GM12878 (cell line): ENCODE measurements around the gene TOM1L2. TPM values are rescaled to one million over a fixed set of nuclear protein-coding genes. Genes with fewer than 3 reads are reported as not detected.
A peak's percentile ranks its signal among the peaks of the same experiment; 100 is the strongest.

Experiments
- ATF3 ChIP-seq: IDR thresholded peaks from 2 replicates; pipeline ENCODE4 v1.6.1; 2011; ENCODE audit warnings: low read depth, mild to moderate bottlenecking, low read length, moderate library complexity, borderline replicate concordance; ENCODE audit errors: extremely low read depth
- BCL11A ChIP-seq: IDR thresholded peaks from 2 replicates; pipeline ENCODE4 v1.6.1; 2011; ENCODE audit warnings: low read depth, low read length
- CEBPB ChIP-seq, 2 experiments: fragments of 150-350 bp in 1 of 2; IDR thresholded peaks; 2 replicates each; pipeline ENCODE4 v1.6.1; 2012 to 2014; ENCODE audit warnings: low read depth in 2 of 2, low read length in 2 of 2, borderline replicate concordance in 1 of 2, inconsistent platforms in 1 of 2
- E2F8 ChIP-seq: fragments of 450-650 bp; IDR thresholded peaks from 2 replicates; pipeline ENCODE4 v1.6.1; 2018; ENCODE audit warnings: mild to moderate bottlenecking, low read depth, moderate library complexity; ENCODE audit not compliant: partially characterized antibody
- EGR1 ChIP-seq, 2 experiments: IDR thresholded peaks; 1 replicate in 1 of 2; 2 replicates in 1 of 2; pipeline ENCODE4 v1.6.1; 2011 to 2012; ENCODE audit warnings: low read depth in 2 of 2, low read length in 2 of 2, borderline replicate concordance in 1 of 2, mild to moderate bottlenecking in 1 of 2, moderate library complexity in 1 of 2
- ESRRA ChIP-seq: IDR thresholded peaks from 2 replicates; pipeline ENCODE4 v1.6.1; 2012; ENCODE audit warnings: mild to moderate bottlenecking, low read length, improper control_type of control experiment
- IKZF1 ChIP-seq: fragments of 450-650 bp; conservative IDR thresholded peaks from 2 replicates; pipeline ENCODE4 v1.6.1; 2017; ENCODE audit warnings: antibody characterized with exemption, mild to moderate bottlenecking
- IRF3 ChIP-seq: fragments of 450-650 bp; IDR thresholded peaks from 2 replicates; pipeline ENCODE4 v1.6.1; 2014; ENCODE audit warnings: mild to moderate bottlenecking
- IRF5 ChIP-seq: fragments of 450-650 bp; IDR thresholded peaks from 2 replicates; pipeline ENCODE4 v1.6.1; 2017; ENCODE audit warnings: borderline replicate concordance
- MTA2 ChIP-seq: fragments of 450-650 bp; IDR thresholded peaks from 2 replicates; pipeline ENCODE4 v1.6.1; 2016; ENCODE audit warnings: low read depth, mild to moderate bottlenecking, moderate library complexity
- PRDM15 ChIP-seq: fragments of 450-650 bp; formaldehyde crosslinking; IDR thresholded peaks from 2 replicates; pipeline ENCODE4 v1.4.0; 2020; ENCODE audit warnings: mild to moderate bottlenecking, moderate library complexity
- RELA ChIP-seq: fragments of 450-650 bp; IDR thresholded peaks from 2 replicates; pipeline ENCODE4 v1.8.0; 2014; ENCODE audit warnings: borderline replicate concordance; ENCODE audit not compliant: partially characterized antibody
- SIN3A ChIP-seq: IDR thresholded peaks from 2 replicates; pipeline ENCODE4 v1.6.1; 2012; ENCODE audit warnings: low read depth, low read length, improper control_type of control experiment
- SIX5 ChIP-seq: IDR thresholded peaks from 2 replicates; pipeline ENCODE4 v1.6.1; 2011; ENCODE audit warnings: mild to moderate bottlenecking, low read depth, low read length, moderate library complexity; ENCODE audit not compliant: severe bottlenecking
- SP1 ChIP-seq: IDR thresholded peaks from one replicate; pipeline ENCODE4 v1.6.1; 2011; ENCODE audit warnings: low read depth, low read length
- ZBED1 ChIP-seq: IDR thresholded peaks from 2 replicates; pipeline ENCODE4 v1.6.1; 2016; ENCODE audit warnings: borderline replicate concordance
- ZNF24 ChIP-seq: fragments of 450-650 bp; IDR thresholded peaks from 2 replicates; pipeline ENCODE4 v1.6.1; 2017; ENCODE audit warnings: antibody characterized with exemption, mild to moderate bottlenecking
- ZNF622 ChIP-seq: fragments of 450-650 bp; IDR thresholded peaks from 2 replicates; pipeline ENCODE4 v1.6.1; 2017; ENCODE audit warnings: mild to moderate bottlenecking, inconsistent platforms
- polyA plus RNA-seq, 11 experiments: library from polyadenylated mRNA; depleted of rRNA in 4 of 11; unstranded in 6 of 11; stranded (reverse) in 5 of 11; fragments of >200 nt; fragmentation: Nextera tagmentation in 4 of 11; fragmentation: Illumina TruSeq in 1 of 11; extraction: Ambion mirVana in 4 of 11; extraction: Trizol in 1 of 11; gene quantifications; 1 replicate in 1 of 11; 2 replicates in 10 of 11; pipeline versions ENCODE4 v1.2.1 to v1.2.3, GENCODE V29; 2011 to 2016; ENCODE audit warnings: inconsistent platforms in 2 of 11, missing spikeins in 2 of 11, low read depth in 1 of 11
- total RNA-seq, 4 experiments: library from RNA; depleted of rRNA in 3 of 4; stranded (reverse); fragments of >200 nt in 3 of 4; fragmentation: Illumina TruSeq in 1 of 4; extraction: Trizol in 1 of 4; gene quantifications; 2 replicates each; pipeline versions ENCODE4 v1.2.1 to v1.2.3, GENCODE V29; 2013 to 2021

The TOM1L2 gene
- total and polyA plus RNA-seq, 10 of the 15 experiments (the other 5 are each of a cell fraction or from before 2014, with no cell fraction given), result 0.19 to 19.2 (median 8.1) TPM

- no peak for TF ChIP-seq CEBPB (IDR thresholded peaks at IDR 0.05; ENCODE audit: borderline replicate concordance in 1 of 2, low read depth in 2 of 2, low read length in 2 of 2)
- no peak for TF ChIP-seq SIN3A
- TF ChIP-seq ZNF622, result no peak
- no peak for TF ChIP-seq IRF3
- no peak; the same call in 1 of the 2 replicates for TF ChIP-seq IKZF1
- no peak for TF ChIP-seq ESRRA
- TF ChIP-seq IRF5, result no peak
- TF ChIP-seq BCL11A, result 0 out of 2 replicates have a peak, but pooled peaks have one; percentile 19
- no peak for TF ChIP-seq E2F8
- TF ChIP-seq SIX5, result no peak
- TF ChIP-seq MTA2, result peak; percentile 56
- TF ChIP-seq PRDM15 (CRISPR knock-in tag), result no peak
- TF ChIP-seq ATF3, result no peak
- TF ChIP-seq SP1, result no peak
- TF ChIP-seq ZBED1, result no peak
- no peak for TF ChIP-seq EGR1 (IDR thresholded peaks at IDR 0.05; ENCODE audit: borderline replicate concordance in 1 of 2, low read depth in 2 of 2, low read length in 2 of 2)
- no peak for TF ChIP-seq RELA
- no peak for TF ChIP-seq ZNF24
Observed at GRCh38 chr17:17966399-17966798, 5.8 kb downstream of the TOM1L2 start (continued).
